GM12878 (cell line): Measurements from ENCODE around the gene GRK5. TPM values are rescaled to one million over a fixed set of nuclear protein-coding genes. Genes with fewer than 3 reads are reported as not detected.

Experiments
- BCL11A ChIP-seq: IDR thresholded peaks from 2 replicates; pipeline ENCODE4 v1.6.1; 2011; ENCODE audit warnings: low read depth, low read length
- BCL3 ChIP-seq: IDR thresholded peaks from 2 replicates; pipeline ENCODE4 v1.6.1; 2011; ENCODE audit warnings: borderline replicate concordance, low read depth, mild to moderate bottlenecking, moderate library complexity, low read length; ENCODE audit not compliant: insufficient read depth, poor library complexity, severe bottlenecking
- ESRRA ChIP-seq: IDR thresholded peaks from 2 replicates; pipeline ENCODE4 v1.6.1; 2012; ENCODE audit warnings: mild to moderate bottlenecking, low read length, improper control_type of control experiment
- FOS ChIP-seq: IDR thresholded peaks from 3 replicates; pipeline ENCODE4 v1.6.1; 2011; ENCODE audit warnings: borderline replicate concordance; ENCODE audit not compliant: insufficient read length; ENCODE audit errors: extremely low read depth
- FOXK2 ChIP-seq: fragments of 450-650 bp; IDR thresholded peaks from 2 replicates; pipeline ENCODE4 v1.6.1; 2017; ENCODE audit warnings: mild to moderate bottlenecking, moderate library complexity
- IKZF2 ChIP-seq, 2 experiments: fragments of 450-650 bp; IDR thresholded peaks; 2 replicates each; pipeline ENCODE4 v1.6.1; 2017; ENCODE audit warnings: mild to moderate bottlenecking in 2 of 2, moderate library complexity in 2 of 2
- IRF4 ChIP-seq: IDR thresholded peaks from 2 replicates; pipeline ENCODE4 v1.6.1; 2011; ENCODE audit warnings: low read depth, low read length
- JUND ChIP-seq: IDR thresholded peaks from 2 replicates; pipeline ENCODE4 v1.6.1; 2012; ENCODE audit warnings: low read depth, mild to moderate bottlenecking, low read length, improper control_type of control experiment, moderate library complexity
- MEF2A ChIP-seq: IDR thresholded peaks from 2 replicates; pipeline ENCODE4 v1.6.1; 2011; ENCODE audit warnings: low read depth, mild to moderate bottlenecking, low read length, moderate library complexity; ENCODE audit not compliant: insufficient read depth
- MLLT1 ChIP-seq: fragments of 450-650 bp; IDR thresholded peaks from 2 replicates; pipeline ENCODE4 v1.6.1; 2016; ENCODE audit warnings: mild to moderate bottlenecking
- NR2C2 ChIP-seq: IDR thresholded peaks from 2 replicates; pipeline ENCODE4 v1.6.1; 2011; ENCODE audit warnings: borderline replicate concordance, low read depth; ENCODE audit not compliant: control insufficient read depth, insufficient read length
- PKNOX1 ChIP-seq: fragments of 450-650 bp; IDR thresholded peaks from 2 replicates; pipeline ENCODE4 v1.6.1; 2016; ENCODE audit warnings: mild to moderate bottlenecking
- RB1 ChIP-seq: fragments of 450-650 bp; formaldehyde crosslinking; IDR thresholded peaks from 2 replicates; pipeline ENCODE4 v1.6.1; 2017; ENCODE audit warnings: mild to moderate bottlenecking, borderline replicate concordance
- RUNX3 ChIP-seq: IDR thresholded peaks from 2 replicates; pipeline ENCODE4 v1.6.1; 2012; ENCODE audit warnings: low read length, inconsistent platforms
- SIX5 ChIP-seq: IDR thresholded peaks from 2 replicates; pipeline ENCODE4 v1.6.1; 2011; ENCODE audit warnings: mild to moderate bottlenecking, low read depth, low read length, moderate library complexity; ENCODE audit not compliant: severe bottlenecking
- SMC3 ChIP-seq: IDR thresholded peaks from 2 replicates; pipeline ENCODE4 v1.6.1; 2011; ENCODE audit warnings: low read length, improper control_type of control experiment, borderline replicate concordance
- STAT1 ChIP-seq: fragments of 450-650 bp; conservative IDR thresholded peaks from 2 replicates; pipeline ENCODE4 v1.6.1; 2014; ENCODE audit warnings: antibody characterized with exemption, mild to moderate bottlenecking
- TAF1 ChIP-seq: IDR thresholded peaks from 2 replicates; pipeline ENCODE4 v1.6.1; 2011; ENCODE audit warnings: mild to moderate bottlenecking, low read depth, low read length, borderline replicate concordance
- TCF12 ChIP-seq: IDR thresholded peaks from 2 replicates; pipeline ENCODE4 v1.6.1; 2011; ENCODE audit warnings: low read depth, mild to moderate bottlenecking, low read length
- USF2 ChIP-seq: IDR thresholded peaks from 2 replicates; pipeline ENCODE4 v1.6.1; 2011; ENCODE audit warnings: low read depth, low read length, improper control_type of control experiment, borderline replicate concordance
- YBX1 ChIP-seq: fragments of 450-650 bp; IDR thresholded peaks from 2 replicates; pipeline ENCODE4 v1.6.1; 2016; ENCODE audit warnings: antibody characterized with exemption
- ZBTB40 ChIP-seq: fragments of 450-650 bp; IDR thresholded peaks from 2 replicates; pipeline ENCODE4 v1.6.1; 2016; ENCODE audit warnings: mild to moderate bottlenecking, moderate library complexity, borderline replicate concordance
- ZNF217 ChIP-seq: fragments of 450-650 bp; IDR thresholded peaks from 2 replicates; pipeline ENCODE4 v1.6.1; 2017; ENCODE audit warnings: antibody characterized with exemption, mild to moderate bottlenecking
- ZNF24 ChIP-seq: fragments of 450-650 bp; IDR thresholded peaks from 2 replicates; pipeline ENCODE4 v1.6.1; 2017; ENCODE audit warnings: antibody characterized with exemption, mild to moderate bottlenecking
- polyA plus RNA-seq, 11 experiments: library from polyadenylated mRNA; depleted of rRNA in 4 of 11; unstranded in 6 of 11; stranded (reverse) in 5 of 11; fragments of >200 nt; fragmentation: Nextera tagmentation in 4 of 11; fragmentation: Illumina TruSeq in 1 of 11; extraction: Ambion mirVana in 4 of 11; extraction: Trizol in 1 of 11; gene quantifications; 1 replicate in 1 of 11; 2 replicates in 10 of 11; pipeline versions ENCODE4 v1.2.1 to v1.2.3, GENCODE V29; 2011 to 2016; ENCODE audit warnings: inconsistent platforms in 2 of 11, missing spikeins in 2 of 11, low read depth in 1 of 11
- total RNA-seq, 4 experiments: library from RNA; depleted of rRNA in 3 of 4; stranded (reverse); fragments of >200 nt in 3 of 4; fragmentation: Illumina TruSeq in 1 of 4; extraction: Trizol in 1 of 4; gene quantifications; 2 replicates each; pipeline versions ENCODE4 v1.2.1 to v1.2.3, GENCODE V29; 2013 to 2021

The GRK5 gene
- total and polyA plus RNA-seq, 10 of the 15 experiments (the other 5 are each of a cell fraction or from before 2014, with no cell fraction given) = 0.11 to 22.1 (median 10.0) TPM

- no peak for TF ChIP-seq RB1
- TF ChIP-seq SMC3 = 0 out of 2 replicates have a peak, but pooled peaks have one; percentile 11
- TF ChIP-seq BCL11A = 0 out of 2 replicates have a peak, but pooled peaks have one; percentile 27
- no peak for TF ChIP-seq YBX1
- no peak for TF ChIP-seq TAF1
- no peak for TF ChIP-seq PKNOX1
- peak; percentile 72; the same call in 1 of the 2 replicates for TF ChIP-seq TCF12
- TF ChIP-seq IKZF2 (IDR thresholded peaks at IDR 0.05) = no peak; a peak in 2 of 4 replicates
- peak; percentile 89 for TF ChIP-seq RUNX3
- TF ChIP-seq MLLT1 = no peak
- no peak for TF ChIP-seq JUND
- TF ChIP-seq USF2 = no peak
- TF ChIP-seq STAT1 = no peak
- TF ChIP-seq SIX5 = no peak
- no peak for TF ChIP-seq FOS
- no peak for TF ChIP-seq ESRRA
- no peak for TF ChIP-seq ZBTB40
- TF ChIP-seq MEF2A = peak; percentile 82
- TF ChIP-seq ZNF24 = no peak
- no peak for TF ChIP-seq ZNF217
- no peak for TF ChIP-seq NR2C2
- TF ChIP-seq FOXK2 = no peak
- TF ChIP-seq IRF4 = peak; percentile 38; the same call in 1 of the 2 replicates
- peak; percentile 64 for TF ChIP-seq BCL3
These were observed 270.1 kb downstream of the GRK5 start (continued) for GRCh38 chr10:119477444-119477843.
